ENCODE data around the gene YBX2. TPM values are rescaled to one million over a fixed set of nuclear protein-coding genes. Genes with fewer than 3 reads are reported as not detected.

The YBX2 gene
- total RNA-seq, 3 donors from 2014 or later, result 0.18 TPM; not detected in 2

- peak within 1 kb of the TSS; percentile 78 for H3K4me3 Mint-ChIP-seq
- DNase-seq (peak; percentile 85), ATAC-seq (peak; percentile 80 to 87)
- no peaks in the 10 kb centered on the region for H3K36me3 Mint-ChIP-seq (ENCODE audit: insufficient read depth)
- peaks cover 15% of the 10 kb centered on the region for H3K4me1 Mint-ChIP-seq (ENCODE audit: low read depth)
- peaks cover 30% of the 10 kb centered on the region for H3K27me3 Mint-ChIP-seq (ENCODE audit: low read depth)
- H3K9me3 Mint-ChIP-seq, result no peaks in the 10 kb centered on the region
Observed at GRCh38 chr17:7281074-7281952, 13.1 kb downstream of the YBX2 start, which contains the start of gene SLC2A4. Gene SLC2A4 (plus strand): TSS chr17:7281718. CDS start chr17:7281935, 217 bp downstream.

- H3K27me3 Mint-ChIP-seq (ENCODE audit: low read depth), result peaks cover 28% of the 10 kb centered on the region
- H3K4me3 Mint-ChIP-seq, result peak overlapping the region; percentile 78
- peaks cover 15% of the 10 kb centered on the region for H3K4me1 Mint-ChIP-seq (ENCODE audit: low read depth)
- peak; percentile 78 to 79 for ATAC-seq
- H3K36me3 Mint-ChIP-seq (ENCODE audit: insufficient read depth), result no peaks in the 10 kb centered on the region
- DNase-seq, result peak; percentile 85
- H3K9me3 Mint-ChIP-seq, result no peaks in the 10 kb centered on the region
Observed at GRCh38 chr17:7280519-7281073, 13.8 kb downstream of the YBX2 start.

GRCh38 chr17:7279448-7279847, 15.0 kb downstream of the YBX2 start:
- Mint-ChIP-seq H3K4me3 (no peak overlapping the region), H3K36me3 (ENCODE audit: insufficient read depth) (no peaks in the 10 kb centered on the region), H3K4me1 (ENCODE audit: low read depth) (peaks cover 15% of the 10 kb centered on the region), H3K9me3 (no peaks in the 10 kb centered on the region), H3K27me3 (ENCODE audit: low read depth) (peaks cover 20% of the 10 kb centered on the region)
- ATAC-seq (no peak), DNase-seq (no peak)

- ATAC-seq (no peak), DNase-seq (no peak)
- Mint-ChIP-seq H3K9me3 (no peaks in the 10 kb centered on the region), H3K4me1 (ENCODE audit: low read depth) (peaks cover 20% of the 10 kb centered on the region), H3K4me3 (no peak overlapping the region), H3K27me3 (ENCODE audit: low read depth) (peaks cover 25% of the 10 kb centered on the region), H3K36me3 (ENCODE audit: insufficient read depth) (no peaks in the 10 kb centered on the region)
Observed at GRCh38 chr17:7266784-7267183, 27.7 kb downstream of the YBX2 start.

GRCh38 chr17:7263801-7264078, 30.7 kb downstream of the YBX2 start:
- ATAC-seq (no peak), DNase-seq (no peak)
- Mint-ChIP-seq H3K27me3 (ENCODE audit: low read depth) (peaks cover 25% of the 10 kb centered on the region), H3K9me3 (no peaks in the 10 kb centered on the region), H3K4me1 (ENCODE audit: low read depth) (peaks cover 26% of the 10 kb centered on the region), H3K4me3 (peak overlapping the region; percentile 22), H3K36me3 (ENCODE audit: insufficient read depth) (no peaks in the 10 kb centered on the region)

- Mint-ChIP-seq H3K4me1 (ENCODE audit: low read depth) (peaks cover 26% of the 10 kb centered on the region), H3K4me3 (peak overlapping the region; percentile 57), H3K9me3 (no peaks in the 10 kb centered on the region), H3K36me3 (ENCODE audit: insufficient read depth) (no peaks in the 10 kb centered on the region), H3K27me3 (ENCODE audit: low read depth) (peaks cover 25% of the 10 kb centered on the region)
- peak; percentile 9 to 18 for ATAC-seq
- DNase-seq, result no peak
Observed at GRCh38 chr17:7262935-7263800, 31.3 kb downstream of the YBX2 start.

GRCh38 chr17:7262192-7262934, 32.1 kb downstream of the YBX2 start, which contains the start of gene CLDN7:
Gene CLDN7 (minus strand): TSS chr17:7262478. CDS start chr17:7262043, 435 bp downstream.
- DNase-seq (no peak), ATAC-seq (no peak)
- no peaks in the 10 kb centered on the region for H3K9me3 Mint-ChIP-seq
- peak within 1 kb of the TSS; percentile 59 for H3K4me3 Mint-ChIP-seq
- H3K4me1 Mint-ChIP-seq (ENCODE audit: low read depth), result peaks cover 26% of the 10 kb centered on the region
- peaks cover 25% of the 10 kb centered on the region for H3K27me3 Mint-ChIP-seq (ENCODE audit: low read depth)
- no peaks in the 10 kb centered on the region for H3K36me3 Mint-ChIP-seq (ENCODE audit: insufficient read depth)

- peak overlapping the region; percentile 59 for H3K4me3 Mint-ChIP-seq
- H3K9me3 Mint-ChIP-seq, result no peaks in the 10 kb centered on the region
- peaks cover 3% of the 10 kb centered on the region for H3K36me3 Mint-ChIP-seq (ENCODE audit: insufficient read depth)
- peaks cover 26% of the 10 kb centered on the region for H3K4me1 Mint-ChIP-seq (ENCODE audit: low read depth)
- peaks cover 22% of the 10 kb centered on the region for H3K27me3 Mint-ChIP-seq (ENCODE audit: low read depth)
- ATAC-seq (peak; percentile 46 to 49), DNase-seq (peak; percentile 36)
Observed at GRCh38 chr17:7261379-7262191, 32.9 kb downstream of the YBX2 start.

- peak; percentile 50 to 53 for ATAC-seq
- H3K27me3 Mint-ChIP-seq (ENCODE audit: low read depth), result peaks cover 20% of the 10 kb centered on the region
- DNase-seq, result no peak
- peaks cover 26% of the 10 kb centered on the region for H3K4me1 Mint-ChIP-seq (ENCODE audit: low read depth)
- H3K4me3 Mint-ChIP-seq, result peak overlapping the region; percentile 54
- H3K36me3 Mint-ChIP-seq (ENCODE audit: insufficient read depth), result peaks cover 7% of the 10 kb centered on the region
- H3K9me3 Mint-ChIP-seq, result no peaks in the 10 kb centered on the region
Observed at GRCh38 chr17:7260651-7261378, 33.6 kb downstream of the YBX2 start.

GRCh38 chr17:7260151-7260550, 34.3 kb downstream of the YBX2 start:
- peak overlapping the region; percentile 11 for H3K4me3 Mint-ChIP-seq
- ATAC-seq (no peak), DNase-seq (no peak)
- H3K27me3 Mint-ChIP-seq (ENCODE audit: low read depth), result peaks cover 18% of the 10 kb centered on the region
- peaks cover 26% of the 10 kb centered on the region for H3K4me1 Mint-ChIP-seq (ENCODE audit: low read depth)
- H3K36me3 Mint-ChIP-seq (ENCODE audit: insufficient read depth), result peaks cover 7% of the 10 kb centered on the region
- H3K9me3 Mint-ChIP-seq, result no peaks in the 10 kb centered on the region

GRCh38 chr17:7259555-7259889, 34.9 kb downstream of the YBX2 start:
- Mint-ChIP-seq H3K4me3 (no peak overlapping the region), H3K36me3 (ENCODE audit: insufficient read depth) (peaks cover 12% of the 10 kb centered on the region), H3K27me3 (ENCODE audit: low read depth) (peaks cover 16% of the 10 kb centered on the region), H3K9me3 (no peaks in the 10 kb centered on the region), H3K4me1 (ENCODE audit: low read depth) (peaks cover 28% of the 10 kb centered on the region)
- no peak for DNase-seq
- ATAC-seq, result no peak

GRCh38 chr17:7258731-7259554, 35.5 kb downstream of the YBX2 start:
- no peak for ATAC-seq
- H3K9me3 Mint-ChIP-seq, result no peaks in the 10 kb centered on the region
- H3K4me3 Mint-ChIP-seq, result no peak overlapping the region
- peaks cover 13% of the 10 kb centered on the region for H3K36me3 Mint-ChIP-seq (ENCODE audit: insufficient read depth)
- DNase-seq, result no peak
- peaks cover 11% of the 10 kb centered on the region for H3K27me3 Mint-ChIP-seq (ENCODE audit: low read depth)
- H3K4me1 Mint-ChIP-seq (ENCODE audit: low read depth), result peaks cover 27% of the 10 kb centered on the region

Data from activated T-cell treated with anti-CD3 and anti-CD28 coated beads, Interleukin-2, amount 50 U/mL, for 4 hours (primary cell).